GOT3 (cell line): ENCODE data around the gene NELL2.
"Not testable (repeated sequence)": the region's sequence is repeated elsewhere in the genome, so short reads cannot be mapped to it uniquely, and the experiment has no call there.

ENCODE experiments used
- DNase-seq: peaks from one replicate; lab custom pipeline; 2025; ENCODE audit warnings: mixed read lengths; lab: John Stamatoyannopoulos, UW

NELL2 gene

GRCh38 chr12:44778863-44779262 is 97.3 kb downstream of the NELL2 start:
- DNase-seq: no peak

- no peak for DNase-seq
These were observed 99.1 kb downstream of the NELL2 start for GRCh38 chr12:44777044-44777443.

GRCh38 chr12:44775901-44776300 is 100.2 kb downstream of the NELL2 start:
- DNase-seq: no peak

- DNase-seq: no peak
These were observed 101.2 kb downstream of the NELL2 start for GRCh38 chr12:44774815-44775411.

- no peak for DNase-seq
These were observed 104.6 kb downstream of the NELL2 start for GRCh38 chr12:44771485-44772021.

- no peak for DNase-seq
These were observed 110.3 kb downstream of the NELL2 start for GRCh38 chr12:44765796-44766195.

GRCh38 chr12:44763021-44763420 is 113.1 kb downstream of the NELL2 start:
- DNase-seq: no peak

GRCh38 chr12:44759289-44759688 is 116.8 kb downstream of the NELL2 start:
- DNase-seq: no peak

- DNase-seq: no peak
These were observed 125.6 kb downstream of the NELL2 start for GRCh38 chr12:44750468-44750867.

- no peak for DNase-seq
These were observed 126.5 kb downstream of the NELL2 start for GRCh38 chr12:44749566-44749965.

GRCh38 chr12:44748950-44749468 is 127.1 kb downstream of the NELL2 start:
- DNase-seq: no peak

- not testable (repeated sequence) for DNase-seq
These were observed 134.7 kb downstream of the NELL2 start for GRCh38 chr12:44741292-44741980.

- no peak for DNase-seq
These were observed 138.1 kb downstream of the NELL2 start for GRCh38 chr12:44738051-44738450.

GRCh38 chr12:44728566-44728965 is 147.5 kb downstream of the NELL2 start:
- no peak for DNase-seq

GRCh38 chr12:44720265-44720664 is 155.8 kb downstream of the NELL2 start:
- no peak for DNase-seq

- DNase-seq: no peak
These were observed 158.5 kb downstream of the NELL2 start for GRCh38 chr12:44717612-44718011.

GRCh38 chr12:44716711-44717110 is 159.4 kb downstream of the NELL2 start:
- no peak for DNase-seq

- no peak for DNase-seq
These were observed 164.4 kb downstream of the NELL2 start for GRCh38 chr12:44711736-44712135.

GRCh38 chr12:44709166-44709565 is 166.9 kb downstream of the NELL2 start:
- no peak for DNase-seq

- no peak for DNase-seq
These were observed 167.9 kb downstream of the NELL2 start for GRCh38 chr12:44708218-44708617.

GRCh38 chr12:44703182-44703910 is 172.8 kb downstream of the NELL2 start:
- DNase-seq: no peak

GRCh38 chr12:44697511-44697910 is 178.6 kb downstream of the NELL2 start:
- no peak for DNase-seq

- DNase-seq: no peak
These were observed 179.6 kb downstream of the NELL2 start for GRCh38 chr12:44696542-44696941.
